ENCODE measurements around the gene PTTG2. TPM values are rescaled to one million over a fixed set of nuclear protein-coding genes. Genes with fewer than 3 reads are reported as not detected.

Gene PTTG2
- total RNA-seq, 4 donors from 2014 or later = not detected

DNA sequence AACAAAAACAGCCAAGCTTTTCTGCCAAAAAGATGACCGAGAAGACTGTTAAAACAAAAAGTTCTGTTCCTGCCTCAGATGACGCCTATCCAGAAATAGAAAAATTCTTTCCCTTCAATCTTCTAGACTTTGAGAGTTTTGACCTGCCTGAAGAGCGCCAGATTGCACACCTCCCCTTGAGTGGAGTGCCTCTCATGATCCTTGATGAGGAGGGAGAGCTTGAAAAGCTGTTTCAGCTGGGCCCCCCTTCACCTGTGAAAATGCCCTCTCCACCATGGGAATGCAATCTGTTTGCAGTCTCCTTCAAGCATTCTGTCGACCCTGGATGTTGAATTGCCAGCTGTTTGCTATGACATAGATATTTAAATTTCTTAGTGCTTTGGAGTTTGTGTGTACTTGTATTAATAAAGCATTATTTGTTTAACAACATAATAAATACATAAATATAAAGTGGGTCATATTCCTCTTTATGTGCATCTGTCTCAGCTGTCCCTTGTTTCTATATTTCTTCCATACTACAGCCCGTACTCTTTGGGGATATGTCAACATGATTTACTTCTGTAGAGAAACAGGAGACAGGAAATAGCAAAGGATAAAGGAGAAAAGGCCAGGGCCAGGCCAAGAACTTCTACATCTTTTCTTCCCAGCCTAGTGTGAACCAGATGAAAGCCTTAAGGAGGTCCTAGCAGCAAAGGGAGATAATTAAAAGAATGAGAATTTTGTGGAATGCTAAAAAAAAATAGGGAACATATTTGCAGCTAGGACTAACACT is 667 bp downstream of the PTTG2 start:
- no peak overlapping the region for H3K4me3 ChIP-seq (ENCODE audit: low read depth, poor library complexity, severe bottlenecking)
- TF ChIP-seq, protein P1, sequence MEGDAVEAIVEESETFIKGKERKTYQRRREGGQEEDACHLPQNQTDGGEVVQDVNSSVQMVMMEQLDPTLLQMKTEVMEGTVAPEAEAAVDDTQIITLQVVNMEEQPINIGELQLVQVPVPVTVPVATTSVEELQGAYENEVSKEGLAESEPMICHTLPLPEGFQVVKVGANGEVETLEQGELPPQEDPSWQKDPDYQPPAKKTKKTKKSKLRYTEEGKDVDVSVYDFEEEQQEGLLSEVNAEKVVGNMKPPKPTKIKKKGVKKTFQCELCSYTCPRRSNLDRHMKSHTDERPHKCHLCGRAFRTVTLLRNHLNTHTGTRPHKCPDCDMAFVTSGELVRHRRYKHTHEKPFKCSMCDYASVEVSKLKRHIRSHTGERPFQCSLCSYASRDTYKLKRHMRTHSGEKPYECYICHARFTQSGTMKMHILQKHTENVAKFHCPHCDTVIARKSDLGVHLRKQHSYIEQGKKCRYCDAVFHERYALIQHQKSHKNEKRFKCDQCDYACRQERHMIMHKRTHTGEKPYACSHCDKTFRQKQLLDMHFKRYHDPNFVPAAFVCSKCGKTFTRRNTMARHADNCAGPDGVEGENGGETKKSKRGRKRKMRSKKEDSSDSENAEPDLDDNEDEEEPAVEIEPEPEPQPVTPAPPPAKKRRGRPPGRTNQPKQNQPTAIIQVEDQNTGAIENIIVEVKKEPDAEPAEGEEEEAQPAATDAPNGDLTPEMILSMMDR (IDR thresholded peaks at IDR 0.05) = no peak
- TF ChIP-seq POLR2A (IDR thresholded peaks at IDR 0.05) = no peak
- 72 to 77% methylated on average over 5 of the region's 5 CpGs for WGBS, 2 donors
- no peak for DNase-seq (ENCODE audit: low spot score in 2 of 2)
- intact Hi-C loops (cut with DNase I; ENCODE audit: low total_unique reads) = no loop called here

DNA sequence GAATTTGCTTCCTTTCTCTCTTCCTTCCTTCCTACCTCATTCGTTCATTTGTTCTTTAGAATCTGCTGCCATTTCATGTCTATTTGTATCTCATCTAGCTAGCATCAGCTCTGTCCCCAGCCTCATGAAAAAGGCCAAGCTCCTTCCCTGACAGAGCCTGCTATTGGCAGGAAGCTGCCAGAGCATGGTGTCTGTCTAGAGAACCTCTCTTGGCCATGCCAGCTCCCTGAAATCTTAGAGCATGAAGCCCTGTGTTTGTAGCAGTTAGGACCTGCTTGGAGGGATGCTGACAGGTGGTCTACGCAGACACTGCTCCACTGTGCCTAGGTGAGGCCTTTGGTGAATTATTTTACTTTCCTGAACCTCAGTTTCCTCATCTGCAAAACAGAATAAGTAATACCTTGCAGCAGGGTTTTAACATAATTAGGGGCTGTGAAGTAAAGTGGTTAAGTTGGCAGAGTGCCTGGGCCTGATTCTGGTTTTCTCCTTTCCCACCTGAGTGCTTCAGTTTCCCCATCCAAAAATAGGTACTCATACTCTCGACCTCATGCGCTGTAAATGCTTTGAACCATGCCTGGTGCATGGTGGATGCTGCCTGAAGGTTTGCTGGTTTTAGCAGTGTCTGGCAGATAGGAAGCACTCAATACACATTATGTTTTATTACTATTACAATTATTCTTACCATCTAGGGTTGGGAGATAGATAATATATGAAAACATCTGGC is 4.7 kb downstream of the PTTG2 start:
- H3K4me3 ChIP-seq (ENCODE audit: low read depth, poor library complexity, severe bottlenecking) = no peak overlapping the region
- intact Hi-C loops (cut with DNase I; ENCODE audit: low total_unique reads) = no loop called here
- whole genome bisulfite sequencing, 2 donors = 87 to 89% methylated on average over 4 of the region's 4 CpGs
- TF ChIP-seq POLR2A (IDR thresholded peaks at IDR 0.05) = no peak
- TF ChIP-seq, protein P1 (IDR thresholded peaks at IDR 0.05) = no peak
- DNase-seq (ENCODE audit: low spot score in 2 of 2) = no peak

DNA sequence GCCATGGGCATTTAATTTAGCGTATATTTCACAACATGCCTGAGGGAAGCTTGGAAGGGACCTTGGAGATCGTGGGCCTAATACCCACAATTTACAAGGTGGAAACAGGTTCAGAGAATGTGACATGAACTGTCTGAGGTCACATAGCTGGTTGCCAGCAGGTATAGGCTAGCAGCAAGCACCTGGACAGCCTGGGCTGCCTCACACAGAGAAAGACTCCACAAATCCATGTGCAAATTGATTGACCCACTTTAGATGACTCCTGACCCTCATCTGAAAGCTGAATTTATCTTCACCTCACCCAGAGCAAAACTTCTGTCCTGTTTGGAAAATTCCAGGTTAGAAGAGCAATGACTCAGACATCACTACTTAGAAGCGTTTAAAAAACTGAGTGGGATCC is 5.8 kb downstream of the PTTG2 start:
- intact Hi-C loops (cut with DNase I; ENCODE audit: low total_unique reads) = no loop called here
- 67 to 79% methylated on average over 3 of the region's 3 CpGs for WGBS, 2 donors
- no peak for DNase-seq (ENCODE audit: low spot score in 2 of 2)
- TF ChIP-seq, protein P1 (IDR thresholded peaks at IDR 0.05) = no peak
- no peak for TF ChIP-seq POLR2A (IDR thresholded peaks at IDR 0.05)
- H3K4me3 ChIP-seq (ENCODE audit: low read depth, poor library complexity, severe bottlenecking) = no peak overlapping the region

DNA sequence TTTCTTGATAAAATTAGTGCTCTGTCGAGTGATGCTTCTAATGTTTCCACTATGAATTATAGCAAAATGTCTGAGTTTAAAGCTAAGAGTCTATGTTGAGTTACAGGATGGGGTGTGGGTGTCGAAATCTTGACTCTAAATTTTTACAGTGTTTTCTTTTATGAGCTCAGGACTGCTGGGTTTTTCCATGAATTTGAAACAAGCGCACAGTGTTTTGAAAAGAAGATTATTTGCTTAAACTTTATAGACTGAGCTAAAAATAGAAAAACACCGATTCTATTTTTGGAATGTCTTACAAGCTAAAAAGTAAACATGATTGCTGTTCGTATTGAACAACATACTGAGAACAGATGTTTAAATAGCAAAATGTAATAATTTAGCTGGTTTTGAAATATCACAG is 7.5 kb downstream of the PTTG2 start:
- DNase-seq (ENCODE audit: low spot score in 2 of 2) = no peak
- TF ChIP-seq POLR2A (IDR thresholded peaks at IDR 0.05) = no peak
- TF ChIP-seq, protein P1 (IDR thresholded peaks at IDR 0.05) = no peak
- no peak overlapping the region for H3K4me3 ChIP-seq (ENCODE audit: low read depth, poor library complexity, severe bottlenecking)
- 43 to 47% methylated on average over 5 of the region's 5 CpGs for WGBS, 2 donors
- intact Hi-C loops (cut with DNase I; ENCODE audit: low total_unique reads) = no loop called here

DNA sequence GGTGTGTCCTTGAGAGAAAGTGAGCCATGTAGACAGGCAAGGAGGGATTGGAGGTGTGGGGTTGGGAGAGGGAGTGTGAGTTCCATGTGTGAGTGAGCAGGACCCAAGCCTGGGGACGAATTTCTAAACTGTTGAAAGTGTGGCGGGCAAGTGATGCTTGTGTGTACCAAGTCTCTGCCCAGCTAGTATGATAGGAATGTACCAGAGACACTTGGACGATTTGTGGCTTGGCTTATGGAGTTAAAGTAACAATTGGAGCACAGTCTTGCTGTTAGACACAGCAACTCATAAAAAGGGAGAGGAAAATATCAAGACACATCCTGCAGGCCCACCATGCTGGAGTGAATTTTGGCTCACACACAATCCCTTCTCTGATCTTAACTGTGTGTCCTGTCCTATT is 8.5 kb downstream of the PTTG2 start:
- H3K4me3 ChIP-seq (ENCODE audit: low read depth, poor library complexity, severe bottlenecking) = no peak overlapping the region
- intact Hi-C loops (cut with DNase I; ENCODE audit: low total_unique reads) = no loop called here
- no peak for TF ChIP-seq POLR2A (IDR thresholded peaks at IDR 0.05)
- TF ChIP-seq, protein P1 (IDR thresholded peaks at IDR 0.05) = no peak
- no peak for DNase-seq (ENCODE audit: low spot score in 2 of 2)
- WGBS, 2 donors = 85 to 89% methylated on average over 3 of the region's 3 CpGs
